ENCODE data around the gene ABCA5.

DNA sequence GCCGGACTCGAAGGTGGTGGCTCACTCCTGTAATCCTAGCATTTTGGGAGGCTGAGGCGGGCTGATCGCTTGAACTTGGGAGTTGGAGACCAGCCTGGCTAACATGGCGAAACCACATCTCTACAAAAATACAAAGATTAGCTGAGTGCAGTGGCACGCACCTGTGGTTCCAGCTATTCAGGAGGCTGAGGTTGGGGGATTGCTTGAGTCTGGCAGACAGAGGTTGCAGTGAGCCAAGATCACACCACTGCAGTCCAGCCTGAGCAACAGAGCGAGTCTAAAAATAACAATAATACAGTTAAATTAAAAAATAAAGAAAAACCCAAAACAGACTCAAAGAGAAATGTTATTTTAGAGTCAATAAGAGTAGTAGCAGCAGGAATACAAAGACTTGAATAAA lies 29.7 kb upstream of the ABCA5 start:
- TF ChIP-seq, protein P1, sequence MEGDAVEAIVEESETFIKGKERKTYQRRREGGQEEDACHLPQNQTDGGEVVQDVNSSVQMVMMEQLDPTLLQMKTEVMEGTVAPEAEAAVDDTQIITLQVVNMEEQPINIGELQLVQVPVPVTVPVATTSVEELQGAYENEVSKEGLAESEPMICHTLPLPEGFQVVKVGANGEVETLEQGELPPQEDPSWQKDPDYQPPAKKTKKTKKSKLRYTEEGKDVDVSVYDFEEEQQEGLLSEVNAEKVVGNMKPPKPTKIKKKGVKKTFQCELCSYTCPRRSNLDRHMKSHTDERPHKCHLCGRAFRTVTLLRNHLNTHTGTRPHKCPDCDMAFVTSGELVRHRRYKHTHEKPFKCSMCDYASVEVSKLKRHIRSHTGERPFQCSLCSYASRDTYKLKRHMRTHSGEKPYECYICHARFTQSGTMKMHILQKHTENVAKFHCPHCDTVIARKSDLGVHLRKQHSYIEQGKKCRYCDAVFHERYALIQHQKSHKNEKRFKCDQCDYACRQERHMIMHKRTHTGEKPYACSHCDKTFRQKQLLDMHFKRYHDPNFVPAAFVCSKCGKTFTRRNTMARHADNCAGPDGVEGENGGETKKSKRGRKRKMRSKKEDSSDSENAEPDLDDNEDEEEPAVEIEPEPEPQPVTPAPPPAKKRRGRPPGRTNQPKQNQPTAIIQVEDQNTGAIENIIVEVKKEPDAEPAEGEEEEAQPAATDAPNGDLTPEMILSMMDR (IDR thresholded peaks at IDR 0.05; ENCODE audit: poor library complexity, severe bottlenecking): no peak
- no peak for TF ChIP-seq RAD21 (conservative IDR thresholded peaks at IDR 0.05)
